Medulla oblongata (tissue), 1 donor: Measurements from ENCODE around the gene LIN7A.

ENCODE experiments used
- DNase-seq: peaks from one replicate; pipeline ENCODE4 v3.0.0-alpha.2; 2015; ENCODE audit errors: extremely low spot score

The LIN7A gene, protein sequence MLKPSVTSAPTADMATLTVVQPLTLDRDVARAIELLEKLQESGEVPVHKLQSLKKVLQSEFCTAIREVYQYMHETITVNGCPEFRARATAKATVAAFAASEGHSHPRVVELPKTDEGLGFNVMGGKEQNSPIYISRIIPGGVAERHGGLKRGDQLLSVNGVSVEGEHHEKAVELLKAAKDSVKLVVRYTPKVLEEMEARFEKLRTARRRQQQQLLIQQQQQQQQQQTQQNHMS

DNA sequence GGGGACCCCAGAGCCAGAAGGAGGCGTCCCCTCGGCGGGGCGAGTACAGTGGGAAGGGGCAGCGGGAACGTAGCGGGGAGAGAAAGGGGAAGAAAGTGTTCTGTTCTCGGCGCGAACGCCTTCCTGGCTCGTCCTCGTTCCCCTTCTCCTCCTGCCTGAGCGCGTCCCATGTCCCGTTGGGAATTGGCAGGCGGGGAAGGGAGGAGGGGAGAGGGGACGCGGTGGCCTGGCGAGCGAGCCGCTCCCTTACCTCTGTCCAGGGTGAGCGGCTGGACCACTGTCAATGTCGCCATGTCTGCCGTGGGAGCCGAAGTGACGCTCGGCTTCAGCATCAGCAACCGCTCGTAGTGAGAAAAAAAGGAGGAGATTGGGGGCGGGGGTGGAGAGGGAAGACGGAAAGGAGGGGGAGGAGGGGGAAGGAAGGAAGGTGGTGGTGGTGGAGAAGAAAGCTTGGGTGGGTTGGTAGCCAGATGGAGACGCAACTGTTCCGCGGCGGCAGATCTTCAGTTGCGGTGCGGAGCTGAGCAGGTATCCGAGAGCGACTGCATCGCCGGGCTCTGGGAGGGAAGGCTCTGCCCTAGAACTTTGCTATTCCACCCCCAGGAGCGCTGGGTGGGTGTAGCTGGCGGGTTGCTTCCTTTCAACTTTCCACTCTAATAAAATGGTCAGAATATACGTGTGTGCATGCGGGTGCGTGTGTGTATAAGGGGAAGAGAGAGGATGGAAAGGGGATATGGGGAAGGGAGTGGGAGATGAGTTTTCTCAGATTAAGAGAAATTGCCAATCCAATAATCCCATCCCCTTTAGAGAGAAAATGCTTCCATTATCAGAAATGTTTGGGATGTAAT is at the start of gene LIN7A:
Gene LIN7A, minus strand, starts transcription at position 544 of the 848 bp plus-strand sequence. Its CDS starts 212 bp downstream, at position 332.
- DNase-seq, result peak; percentile 32

DNA sequence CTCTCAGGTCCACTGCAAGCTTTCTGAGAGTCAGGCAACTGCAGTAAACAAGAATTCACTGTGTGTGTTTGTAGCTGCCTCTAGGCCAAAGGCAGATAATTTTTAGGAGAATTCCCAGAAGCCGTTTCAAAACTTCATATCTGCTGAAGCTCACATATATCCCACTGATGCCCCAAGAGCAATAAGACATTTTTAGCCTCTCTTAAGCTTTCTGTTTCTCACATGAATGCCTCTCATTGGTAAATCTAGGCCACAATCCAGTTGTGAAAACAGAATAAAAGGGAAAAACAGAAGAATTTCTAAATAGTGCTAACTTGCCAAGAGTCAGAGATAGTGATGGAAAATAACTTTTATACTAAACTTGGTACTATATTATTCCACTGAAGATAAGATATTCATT is 48.5 kb upstream of the LIN7A start:
- peak; percentile 14 for DNase-seq

DNA sequence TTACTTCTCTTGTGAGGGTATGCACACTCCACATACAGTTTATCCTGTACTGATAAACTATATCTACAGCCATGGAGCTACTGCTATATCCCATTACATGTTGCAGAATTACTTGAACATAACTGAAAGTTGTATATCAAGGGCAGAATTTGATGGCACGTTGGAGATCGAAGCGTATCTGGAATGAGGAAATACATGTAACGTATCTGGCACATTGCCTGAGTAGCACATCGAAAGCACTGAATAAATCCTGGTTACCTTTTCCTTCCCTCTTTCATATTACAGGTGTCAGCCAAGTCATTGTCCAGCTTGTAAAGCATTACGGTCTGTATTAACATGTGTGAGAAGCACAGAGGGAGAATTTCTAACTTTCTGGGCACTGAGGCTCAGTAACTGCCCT is 42.1 kb upstream of the LIN7A start:
- DNase-seq, result no peak

DNA sequence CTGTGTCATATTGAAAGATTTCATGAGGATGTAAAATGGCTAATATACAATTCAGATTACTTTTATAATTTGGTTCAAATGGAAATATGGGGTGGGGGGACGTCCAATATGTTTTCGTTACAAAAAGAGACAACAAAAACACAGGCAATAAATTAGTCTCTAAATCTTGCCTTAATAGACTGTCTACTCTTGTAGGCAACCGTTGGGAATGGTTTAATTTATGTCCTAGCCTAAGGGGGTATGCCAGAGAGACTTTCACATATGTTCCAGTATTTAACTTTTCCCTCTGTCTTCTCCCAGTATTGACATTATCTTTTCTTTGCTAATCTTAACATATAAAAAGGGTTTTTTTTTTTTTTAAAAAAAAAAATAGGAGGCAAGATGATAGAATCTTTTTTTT is 41.5 kb upstream of the LIN7A start:
- no peak for DNase-seq

DNA sequence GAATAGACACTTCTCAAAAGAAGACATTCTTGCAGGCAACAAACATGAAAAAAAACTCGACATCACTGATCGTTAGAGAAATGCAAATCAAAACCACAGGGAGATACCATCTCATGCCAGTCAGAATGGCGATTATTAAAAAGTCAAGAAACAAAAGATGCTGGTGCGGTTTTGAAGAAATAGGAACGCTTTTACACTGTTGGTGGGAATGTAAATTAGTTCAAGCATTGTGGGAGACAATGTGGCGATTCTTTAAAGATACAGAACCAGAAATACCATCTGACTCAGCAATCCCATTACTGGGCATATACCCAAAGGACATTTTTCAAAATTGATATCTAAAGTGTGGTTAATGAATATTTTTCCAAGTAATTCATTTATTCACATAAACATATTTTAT is 39.6 kb upstream of the LIN7A start:
- DNase-seq, result no peak

DNA sequence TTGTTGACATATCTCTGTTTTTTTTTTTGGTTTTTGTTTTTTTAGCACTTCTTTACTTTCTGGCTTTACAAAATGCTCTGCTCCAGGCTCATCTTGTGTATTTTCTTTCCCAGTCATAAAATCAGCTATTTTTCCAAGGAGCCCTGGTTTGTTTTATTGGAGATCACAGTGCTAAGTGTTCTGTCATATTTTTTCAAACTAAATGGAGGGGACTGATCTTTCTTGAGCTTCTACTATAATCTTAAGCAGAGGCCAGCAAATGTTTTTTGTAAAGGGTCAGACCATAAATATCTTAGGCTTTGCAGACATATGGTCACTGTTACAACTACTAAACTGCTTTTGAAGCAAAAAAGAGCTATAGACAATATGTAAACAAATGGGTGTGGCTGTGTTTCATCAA is 30.6 kb upstream of the LIN7A start:
- DNase-seq, result no peak

DNA sequence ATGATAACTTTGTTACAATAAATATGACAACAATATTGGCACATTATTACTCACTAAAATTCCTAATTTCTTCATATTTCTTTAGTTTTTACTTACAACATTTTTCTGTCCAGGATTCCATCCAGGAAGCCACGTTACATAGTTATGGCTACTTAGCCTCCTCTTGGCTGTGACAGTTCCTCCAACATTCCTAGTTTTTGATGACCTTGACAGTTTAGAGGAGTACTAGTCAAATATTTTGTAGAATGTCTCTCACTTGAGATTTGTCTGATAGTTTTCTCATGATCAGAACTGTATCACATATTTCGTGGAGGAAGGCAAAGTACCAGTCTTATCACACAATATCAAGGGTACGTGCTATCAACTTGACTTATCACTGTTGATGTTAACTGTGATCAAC is 29.8 kb upstream of the LIN7A start:
- DNase-seq, result no peak

DNA sequence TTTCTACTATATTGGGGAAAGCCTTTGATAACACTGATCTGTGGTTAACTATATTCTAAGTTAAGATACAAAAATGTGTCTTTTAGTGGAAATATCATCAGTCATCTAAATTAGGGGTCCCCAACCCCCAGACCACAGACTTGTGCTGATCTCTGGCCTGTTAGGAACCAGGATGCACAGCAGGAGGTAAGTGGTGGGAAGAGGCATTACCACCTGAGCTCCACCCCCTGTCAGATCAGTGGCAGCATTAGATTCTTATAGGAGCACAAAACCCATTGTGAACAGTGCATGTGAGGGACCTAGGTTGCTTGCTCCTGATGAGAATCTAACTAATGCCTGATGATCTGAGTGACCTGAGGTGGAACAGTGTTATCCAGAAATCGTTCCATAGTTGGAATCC is 28.3 kb upstream of the LIN7A start:
- no peak for DNase-seq

DNA sequence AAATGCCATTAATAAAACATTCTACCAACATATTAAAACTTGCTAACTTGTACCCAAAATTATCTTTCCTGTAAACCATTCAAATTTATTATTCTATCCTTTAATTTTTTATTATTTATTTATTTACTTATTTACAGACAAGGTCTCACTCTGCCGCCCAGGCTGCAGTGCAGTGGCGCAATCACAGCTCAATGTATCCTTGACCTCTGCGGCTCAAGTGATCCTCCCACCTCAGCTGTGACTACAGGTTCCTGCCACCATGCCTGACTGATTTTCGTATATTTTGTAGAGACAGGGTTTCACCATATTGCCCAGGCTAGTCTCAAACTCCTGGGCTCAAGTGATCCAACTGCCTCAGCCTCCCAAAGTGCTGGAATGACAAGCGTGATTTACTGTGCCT is 20.4 kb upstream of the LIN7A start:
- DNase-seq, result no peak

DNA sequence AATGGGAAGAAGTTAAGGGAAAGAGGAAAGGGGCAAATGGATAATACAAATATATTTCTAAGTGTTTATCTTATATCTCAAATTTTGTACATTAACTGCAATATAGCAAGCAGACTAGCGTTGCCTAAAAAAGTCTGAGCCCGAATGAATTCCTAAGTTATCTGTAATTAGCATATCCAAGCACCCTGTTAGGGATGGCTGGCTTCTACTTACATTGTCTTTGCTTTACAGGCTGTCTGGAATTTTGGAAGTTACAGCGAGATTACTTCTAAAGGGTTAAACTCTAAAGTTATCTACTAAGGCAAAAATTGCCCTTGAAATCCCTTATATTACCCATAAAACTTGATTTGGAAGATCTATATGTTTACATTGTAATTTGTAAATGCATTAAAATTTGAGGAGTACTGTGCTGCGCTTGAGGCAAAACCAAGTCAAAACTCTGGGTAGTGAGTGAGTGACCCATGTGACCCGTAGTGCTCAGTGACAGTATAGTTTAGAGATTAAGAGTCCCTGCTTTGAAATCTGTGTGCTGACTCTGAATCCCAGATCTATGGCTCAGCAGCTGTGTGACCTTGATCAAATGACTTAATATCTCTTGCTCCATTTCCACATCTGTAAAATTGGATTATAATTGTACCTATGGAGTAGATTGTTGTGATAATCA is 17.3 kb upstream of the LIN7A start:
- no peak for DNase-seq

DNA sequence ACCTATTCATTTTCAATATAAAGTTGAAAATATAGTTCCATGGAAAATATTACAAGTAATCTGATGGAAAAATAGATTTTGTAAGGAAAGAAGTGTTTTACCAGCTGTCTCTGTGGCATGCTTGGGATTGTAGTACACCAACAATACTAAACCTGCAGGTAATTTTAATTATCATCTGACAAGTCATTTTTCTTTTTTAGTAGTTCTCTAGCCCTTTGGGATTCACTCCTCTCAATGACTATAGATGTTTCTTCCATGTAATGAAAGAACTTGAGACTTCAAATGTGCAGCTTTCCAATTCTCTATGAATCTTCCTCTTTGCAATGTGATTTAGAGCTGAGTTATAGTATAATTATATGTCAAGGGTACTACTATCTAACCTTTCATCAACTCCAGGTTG is 14.7 kb upstream of the LIN7A start:
- no peak for DNase-seq

DNA sequence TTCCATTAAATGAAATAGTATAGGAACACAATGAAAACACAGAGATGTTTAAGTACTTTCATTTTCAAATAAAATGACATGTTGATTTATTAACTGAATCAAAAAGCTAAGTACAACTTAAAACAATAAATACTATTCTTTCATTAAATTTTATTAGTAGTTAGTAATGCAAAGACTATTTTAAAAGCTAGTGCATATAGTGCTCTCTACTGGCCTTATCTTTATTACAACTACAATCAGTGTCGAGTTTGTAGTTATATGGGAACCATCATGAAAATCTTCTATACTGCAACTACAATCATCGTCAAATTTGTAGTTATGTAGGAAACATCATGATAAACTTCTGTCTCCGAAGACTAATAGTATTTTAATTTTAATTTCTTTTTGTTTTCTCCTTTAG is 8.9 kb upstream of the LIN7A start:
- DNase-seq, result no peak

DNA sequence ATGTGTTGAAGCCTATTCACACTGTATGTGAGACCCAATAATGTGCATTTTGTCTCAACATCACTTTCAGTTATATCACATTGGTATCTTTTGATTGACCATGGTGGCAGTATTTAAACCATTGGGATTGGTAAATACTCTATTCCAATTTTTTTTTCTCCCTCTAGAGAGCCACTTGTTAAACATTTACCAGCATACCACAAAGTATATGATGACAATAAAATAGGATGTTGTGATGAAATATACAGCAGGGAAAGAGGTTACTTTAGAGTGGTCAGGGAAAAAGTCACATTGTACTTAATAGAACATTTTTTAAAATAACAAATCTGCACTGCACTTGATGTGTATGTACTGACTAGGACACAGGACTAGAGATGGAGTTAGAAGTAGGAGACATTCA is 5.6 kb upstream of the LIN7A start:
- no peak for DNase-seq

DNA sequence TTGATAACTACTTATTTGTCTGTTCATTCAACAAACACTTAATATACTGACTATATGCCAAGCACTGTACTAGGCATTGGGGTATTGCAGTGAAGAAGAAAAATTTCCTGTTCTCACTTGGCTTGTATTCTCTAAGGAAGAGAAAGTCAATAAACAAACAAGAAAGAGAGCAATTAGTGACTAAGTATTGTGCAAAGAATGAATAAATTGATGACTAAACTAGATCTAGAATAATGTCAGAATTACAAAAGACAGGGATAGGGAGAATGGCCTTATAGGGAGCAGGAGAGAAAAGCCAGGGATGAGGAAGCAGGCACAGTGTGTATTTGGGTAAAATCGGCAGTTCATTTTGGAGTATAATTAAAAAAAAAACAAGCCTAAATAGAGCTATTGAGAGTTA is 4.2 kb upstream of the LIN7A start:
- DNase-seq, result no peak

DNA sequence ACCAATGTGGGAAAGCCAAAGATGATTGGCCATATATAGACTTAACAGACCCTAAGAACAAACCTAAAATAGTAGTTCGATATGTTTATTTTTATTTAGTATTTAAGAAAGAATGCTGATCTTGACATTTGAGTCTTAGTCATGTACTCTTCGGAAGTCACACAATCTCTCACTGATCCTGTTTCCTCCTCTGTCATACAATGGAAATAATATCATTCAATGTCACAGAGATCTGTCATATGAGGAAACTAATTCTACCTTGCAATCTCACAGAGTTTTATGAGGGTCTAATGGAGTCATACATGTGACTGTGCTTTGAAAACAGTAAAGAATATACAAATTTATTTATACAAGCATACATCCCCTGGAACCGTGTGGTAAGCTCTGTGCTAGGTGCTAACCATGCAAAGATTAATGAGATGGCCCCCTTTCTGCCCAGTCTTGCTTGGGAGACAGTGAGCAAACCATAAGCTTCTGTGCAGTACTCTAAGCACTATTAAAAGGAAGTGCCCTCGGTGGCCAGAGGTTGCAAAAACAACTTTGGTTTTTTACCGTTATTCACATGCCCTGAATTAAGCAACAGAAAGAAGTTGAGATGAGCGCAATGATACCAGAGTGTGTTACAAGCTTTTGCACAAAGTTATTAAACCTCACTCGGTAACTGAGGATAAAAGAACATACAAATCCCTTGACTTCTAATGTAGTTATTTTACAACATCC is 1.7 kb upstream of the LIN7A start:
- no peak for DNase-seq

DNA sequence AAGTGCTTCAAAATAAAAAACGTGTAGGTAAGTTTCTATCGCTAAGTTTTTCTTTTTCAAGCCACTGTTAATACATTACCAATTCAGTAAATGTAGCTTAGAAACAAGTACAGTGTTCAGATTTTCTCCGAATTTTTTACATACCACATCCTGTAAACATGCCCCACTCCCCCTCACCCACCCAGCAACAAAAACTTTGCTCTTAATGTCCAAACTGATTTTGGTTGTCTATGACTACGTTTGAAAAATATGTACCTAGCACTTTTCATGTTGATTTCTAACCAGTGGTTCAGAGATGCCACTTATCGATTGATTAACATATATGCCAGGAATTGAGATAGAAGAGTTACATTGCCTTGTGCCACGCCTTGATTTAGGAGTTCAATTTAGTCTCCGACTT is 663 bp upstream of the LIN7A start:
- no peak for DNase-seq

DNA sequence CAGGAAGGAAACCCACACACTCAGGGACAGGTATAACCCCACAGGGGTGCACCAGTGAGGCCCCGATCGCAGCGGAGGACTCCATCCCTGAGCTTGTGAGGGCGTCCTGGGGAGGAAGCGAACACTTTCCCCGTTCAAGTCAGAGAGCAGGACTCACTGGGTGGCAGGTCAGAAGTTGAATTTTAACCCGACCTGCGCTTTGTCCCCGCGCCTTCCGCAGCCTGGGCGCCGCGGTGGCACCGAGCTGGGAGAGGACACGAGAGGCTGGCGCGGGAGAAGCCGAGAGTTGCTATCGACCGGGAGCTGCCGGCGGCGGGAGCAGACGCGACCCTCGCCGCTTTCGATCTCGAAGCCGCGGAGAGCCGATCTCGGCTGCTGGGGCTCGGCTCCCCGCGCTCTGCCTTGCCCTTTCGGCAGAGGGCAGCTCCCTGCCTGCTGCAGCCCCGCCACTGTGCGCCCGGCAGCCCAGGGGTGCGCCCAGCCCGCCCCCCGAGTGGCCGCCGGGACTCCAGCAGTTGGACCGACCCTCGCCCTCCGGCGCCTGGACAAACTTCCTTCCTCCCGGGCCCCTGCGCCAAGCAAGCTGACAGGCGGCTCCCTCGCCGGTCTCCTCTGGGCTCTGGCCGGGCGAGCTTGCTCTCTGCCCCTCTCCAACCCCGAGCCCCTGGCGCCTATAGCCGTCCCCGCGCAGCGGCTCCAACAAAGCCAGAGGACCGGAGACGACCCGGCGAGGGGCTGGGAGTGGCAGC is 918 bp downstream of the LIN7A start:
- peak; percentile 11 for DNase-seq

DNA sequence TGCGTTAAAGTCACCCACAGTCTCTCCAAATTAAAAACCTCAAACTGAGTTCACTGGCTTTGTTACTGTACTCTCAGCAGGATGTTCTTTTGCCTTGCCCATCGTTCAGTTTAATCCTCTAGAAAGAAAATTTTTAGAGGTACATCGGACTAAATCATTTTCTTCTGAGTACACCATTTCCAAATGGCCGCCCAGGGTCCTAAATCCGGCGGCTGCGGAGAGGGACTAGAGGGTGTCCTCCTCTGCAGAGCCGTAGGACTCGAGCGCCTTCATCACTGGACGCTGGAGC is 1.4 kb downstream of the LIN7A start:
- DNase-seq, result peak; percentile 32

DNA sequence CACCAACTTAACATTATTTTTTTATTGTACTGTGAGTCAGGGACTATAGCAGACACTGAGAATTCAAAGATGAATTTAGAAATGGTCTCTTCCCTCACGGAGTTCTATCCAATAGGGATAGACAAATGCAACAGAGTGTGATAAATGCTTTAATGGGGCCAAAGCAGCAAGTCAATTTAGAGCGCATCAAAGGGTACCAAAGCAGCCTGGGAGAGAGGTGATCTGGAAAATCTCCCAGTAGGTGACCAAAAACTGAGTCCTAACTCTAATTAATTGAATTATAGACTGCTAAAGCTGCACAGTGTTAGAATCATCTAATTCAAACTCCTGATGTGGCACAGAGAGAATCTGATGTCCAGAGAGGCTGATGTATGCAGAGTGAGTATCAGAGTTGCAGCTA is 2.6 kb downstream of the LIN7A start:
- no peak for DNase-seq

DNA sequence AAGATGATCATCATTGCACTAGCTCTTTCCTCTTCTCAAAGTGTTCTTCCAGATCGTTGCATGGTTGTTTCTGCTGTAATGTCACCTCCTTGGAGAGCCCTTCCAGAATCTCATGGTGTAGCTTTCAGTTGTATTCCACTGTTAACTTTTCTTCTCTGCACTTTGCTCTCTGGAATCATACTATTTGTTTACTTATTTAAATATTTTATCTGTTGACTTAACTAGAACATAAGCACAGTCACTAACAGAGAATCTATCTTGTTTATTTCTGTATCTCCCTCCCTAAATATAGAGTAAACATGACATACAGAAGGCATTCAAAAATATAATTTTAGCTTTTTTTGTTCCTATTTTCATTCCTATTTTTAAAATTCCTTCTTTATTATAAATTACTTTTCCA is 11.8 kb downstream of the LIN7A start:
- no peak for DNase-seq

DNA sequence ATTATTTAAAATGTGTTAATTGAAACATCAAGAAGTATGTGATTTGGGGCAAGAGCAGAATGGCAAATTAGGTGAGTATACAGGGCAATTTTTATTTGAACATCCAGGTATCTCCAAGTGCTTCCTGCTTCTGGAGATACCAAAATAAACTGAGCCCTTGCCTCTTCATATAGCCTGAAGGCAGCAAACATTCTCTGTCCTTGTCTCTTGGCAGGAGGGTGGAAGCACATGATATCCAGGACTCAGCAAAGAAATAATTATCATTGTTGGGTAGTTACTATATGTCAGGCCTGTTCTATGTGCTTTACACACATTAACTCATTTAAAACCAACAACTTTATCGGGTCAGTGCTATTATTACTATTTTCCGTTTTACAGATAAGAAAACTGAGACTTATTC is 12.5 kb downstream of the LIN7A start:
- no peak for DNase-seq

DNA sequence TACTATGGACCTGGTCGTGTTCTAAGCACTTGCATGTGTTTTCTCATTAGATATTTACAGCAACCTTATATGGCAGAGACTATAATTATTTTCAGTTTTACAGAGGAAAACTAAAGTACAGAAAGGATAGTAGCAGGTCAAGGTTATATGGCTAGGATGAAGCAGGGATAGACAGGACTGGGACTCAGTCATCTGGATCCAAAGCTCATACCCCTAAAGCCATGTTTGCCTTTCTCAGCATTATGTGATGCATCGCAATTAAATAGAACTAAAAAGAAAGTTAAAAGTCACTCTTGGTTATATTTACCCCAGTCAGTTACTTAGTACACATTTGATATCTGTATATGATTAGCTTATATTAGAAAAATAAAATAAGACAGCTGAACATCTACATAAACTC is 13.3 kb downstream of the LIN7A start:
- no peak for DNase-seq
